AG10803 (cell line): ENCODE measurements around the gene GAB2.

ENCODE experiments used
- DNase-seq: peaks from one replicate; pipeline ENCODE4 v3.0.0; 2010; ENCODE audit warnings: low read depth
- H3K4me3 ChIP-seq: 2 replicates; pipeline ENCODE4 v1.5.1; 2011; ENCODE audit warnings: mild to moderate bottlenecking, low read length, control low read depth
- TF ChIP-seq, protein P1 (sequence below): conservative IDR thresholded peaks from 2 replicates; pipeline ENCODE4 v1.5.1; 2011; ENCODE audit warnings: mild to moderate bottlenecking, low read length, control low read depth, inconsistent platforms

Gene GAB2

DNA sequence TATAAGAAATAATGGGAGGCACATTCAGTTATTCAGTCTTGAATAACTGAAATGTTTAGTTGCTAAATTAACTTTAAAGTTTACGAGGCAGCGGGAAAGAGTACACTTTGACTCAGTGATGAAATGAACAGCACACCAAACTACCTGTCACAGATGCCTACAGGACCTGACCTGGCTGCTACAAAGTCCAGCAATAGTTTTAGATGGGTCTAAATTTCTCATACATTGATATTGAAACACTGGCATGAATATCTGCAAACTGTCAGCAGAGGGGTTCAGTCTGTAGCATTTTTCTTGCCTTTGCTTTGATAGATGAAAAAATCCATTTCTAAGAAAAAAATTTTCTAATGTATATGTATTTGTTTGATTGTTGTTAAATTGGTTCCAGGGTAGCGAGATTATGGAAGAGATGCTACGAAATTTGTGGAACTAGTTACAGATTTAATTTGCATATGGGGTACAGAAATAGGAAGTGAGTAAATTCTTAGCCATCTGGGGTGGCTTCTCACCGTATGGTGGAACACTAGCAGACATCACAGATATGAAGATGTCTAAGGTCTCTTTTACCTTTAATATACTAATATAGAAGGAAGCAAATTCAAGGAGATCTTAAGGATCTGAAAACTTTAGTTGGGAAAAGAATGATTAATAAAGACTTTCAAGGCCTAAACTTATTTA lies 20.8 kb upstream of the GAB2 start:
- TF ChIP-seq, protein P1, sequence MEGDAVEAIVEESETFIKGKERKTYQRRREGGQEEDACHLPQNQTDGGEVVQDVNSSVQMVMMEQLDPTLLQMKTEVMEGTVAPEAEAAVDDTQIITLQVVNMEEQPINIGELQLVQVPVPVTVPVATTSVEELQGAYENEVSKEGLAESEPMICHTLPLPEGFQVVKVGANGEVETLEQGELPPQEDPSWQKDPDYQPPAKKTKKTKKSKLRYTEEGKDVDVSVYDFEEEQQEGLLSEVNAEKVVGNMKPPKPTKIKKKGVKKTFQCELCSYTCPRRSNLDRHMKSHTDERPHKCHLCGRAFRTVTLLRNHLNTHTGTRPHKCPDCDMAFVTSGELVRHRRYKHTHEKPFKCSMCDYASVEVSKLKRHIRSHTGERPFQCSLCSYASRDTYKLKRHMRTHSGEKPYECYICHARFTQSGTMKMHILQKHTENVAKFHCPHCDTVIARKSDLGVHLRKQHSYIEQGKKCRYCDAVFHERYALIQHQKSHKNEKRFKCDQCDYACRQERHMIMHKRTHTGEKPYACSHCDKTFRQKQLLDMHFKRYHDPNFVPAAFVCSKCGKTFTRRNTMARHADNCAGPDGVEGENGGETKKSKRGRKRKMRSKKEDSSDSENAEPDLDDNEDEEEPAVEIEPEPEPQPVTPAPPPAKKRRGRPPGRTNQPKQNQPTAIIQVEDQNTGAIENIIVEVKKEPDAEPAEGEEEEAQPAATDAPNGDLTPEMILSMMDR = no peak
- DNase-seq = no peak
- H3K4me3 ChIP-seq = no peak overlapping the region

DNA sequence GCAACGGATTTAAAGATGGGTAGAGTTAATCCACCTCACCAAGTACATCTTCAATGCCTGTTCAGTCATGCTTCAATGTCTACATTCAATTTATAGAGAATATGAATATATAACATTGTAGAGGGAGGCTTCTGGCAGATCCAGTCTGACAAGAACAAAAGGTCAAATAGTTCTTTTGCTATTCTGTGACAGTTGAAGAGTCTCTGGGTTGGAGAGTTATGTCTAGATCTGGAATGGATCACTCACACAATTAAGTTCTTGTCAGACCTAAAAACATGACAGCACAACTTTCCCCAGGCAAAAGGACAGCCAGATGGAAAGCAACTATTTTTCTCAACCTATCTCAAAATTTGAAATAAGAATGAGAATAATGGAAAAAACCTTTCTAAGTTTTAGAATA lies 15.3 kb upstream of the GAB2 start:
- no peak overlapping the region for H3K4me3 ChIP-seq
- TF ChIP-seq, protein P1 = no peak
- DNase-seq = no peak

DNA sequence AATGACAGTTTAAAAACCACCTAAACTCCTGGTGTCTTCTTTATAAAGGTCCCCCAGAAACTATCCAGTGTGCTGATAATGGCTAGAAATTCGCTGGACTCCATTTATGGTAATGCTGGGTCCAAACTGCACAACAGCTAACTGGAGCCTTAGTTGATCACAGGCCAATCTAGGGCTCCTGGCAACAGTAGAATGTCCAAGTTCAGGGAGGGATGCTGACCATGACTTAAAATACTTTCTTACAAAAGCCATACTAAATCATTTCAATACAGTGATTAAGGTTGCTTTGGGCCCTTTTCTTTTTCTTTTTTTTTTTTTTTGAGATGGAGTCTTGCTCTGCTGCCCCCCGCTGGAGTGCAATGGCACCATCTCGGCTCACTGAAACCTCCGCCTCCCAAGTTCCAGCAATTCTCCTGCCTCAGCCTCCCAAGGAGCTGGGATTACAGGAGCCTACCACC lies 14.5 kb upstream of the GAB2 start:
- H3K4me3 ChIP-seq = no peak overlapping the region
- TF ChIP-seq, protein P1 = peak; percentile 49
- no peak for DNase-seq

DNA sequence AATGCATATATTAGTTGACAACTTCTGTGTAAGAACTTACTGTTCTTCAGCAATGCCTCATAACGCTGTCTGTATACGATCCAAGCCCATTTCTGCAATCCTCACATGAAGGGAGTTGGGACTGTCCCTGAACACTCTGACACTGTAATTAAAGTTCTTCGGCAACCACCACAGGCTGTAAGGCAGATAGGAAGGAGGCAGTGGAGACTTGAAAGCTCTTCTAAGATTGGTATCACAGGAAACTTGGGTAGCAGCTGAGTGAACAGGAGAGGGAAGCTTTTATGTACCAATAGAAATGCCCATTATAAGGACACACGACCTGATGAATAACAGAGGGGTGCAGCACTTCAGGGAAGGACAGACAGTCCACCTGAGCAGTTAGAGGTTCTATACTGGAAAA lies 12.0 kb upstream of the GAB2 start:
- DNase-seq = no peak
- no peak overlapping the region for H3K4me3 ChIP-seq
- TF ChIP-seq, protein P1 = no peak

DNA sequence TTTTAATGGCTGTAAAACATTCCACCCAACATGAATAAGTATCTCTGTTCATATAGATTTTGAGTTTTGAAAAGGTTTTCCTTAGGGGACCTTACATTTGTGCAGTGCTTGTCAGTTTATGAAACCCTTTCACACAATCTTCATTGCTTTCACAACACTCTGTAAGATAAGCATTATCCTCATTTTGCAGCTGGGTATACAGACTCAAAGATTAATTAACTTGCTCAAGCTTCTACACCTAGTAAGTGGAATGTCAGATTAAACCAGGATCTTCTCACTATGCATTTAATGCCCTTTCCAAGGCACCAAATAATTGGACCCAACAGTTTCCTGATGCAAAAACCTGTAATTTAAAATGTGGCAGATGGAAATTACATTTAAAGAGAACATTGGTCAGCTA lies 11.6 kb upstream of the GAB2 start:
- no peak overlapping the region for H3K4me3 ChIP-seq
- TF ChIP-seq, protein P1 = no peak
- no peak for DNase-seq

DNA sequence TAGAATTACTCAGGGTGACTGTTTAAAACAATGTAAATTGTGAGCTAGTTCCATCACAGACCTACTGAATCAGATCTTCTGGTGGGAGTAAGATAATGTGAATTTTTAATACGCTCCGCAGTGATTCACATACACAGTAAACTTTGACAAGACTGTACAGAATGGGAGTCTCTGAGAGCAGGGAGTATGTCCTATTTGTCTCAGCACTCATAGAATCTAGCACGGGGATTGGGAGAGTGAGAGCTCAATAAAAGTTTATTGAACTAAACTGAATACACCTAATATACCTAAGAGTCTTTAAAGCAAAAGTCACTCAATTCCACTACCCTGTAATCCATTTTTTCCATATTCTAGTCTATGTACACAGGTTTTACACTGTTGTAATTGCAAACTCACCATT lies 11.2 kb upstream of the GAB2 start:
- TF ChIP-seq, protein P1 = no peak
- H3K4me3 ChIP-seq = no peak overlapping the region
- DNase-seq = no peak

DNA sequence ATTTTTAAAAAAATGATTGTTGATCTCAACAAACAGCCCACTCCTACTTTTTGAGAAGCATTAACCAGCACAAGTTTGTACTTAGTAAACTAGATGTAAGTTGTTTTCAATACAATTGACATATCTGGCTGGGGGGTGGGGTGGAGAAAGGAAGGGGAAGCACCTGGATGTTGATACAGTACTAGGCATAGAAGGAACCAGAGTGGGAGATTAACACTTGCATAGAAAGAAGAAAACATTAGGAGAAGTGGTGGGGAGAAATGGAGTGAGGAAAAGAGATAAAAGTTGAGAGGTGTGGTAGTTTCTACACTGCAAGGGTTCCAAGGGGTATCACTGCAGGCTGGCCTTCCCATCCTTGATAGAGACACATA lies 10.6 kb upstream of the GAB2 start:
- no peak overlapping the region for H3K4me3 ChIP-seq
- DNase-seq = no peak
- TF ChIP-seq, protein P1 = no peak
